ENCODE measurements around the gene EPB42. TPM values are rescaled to one million over a fixed set of nuclear protein-coding genes. Genes with fewer than 3 reads are reported as not detected.
"Not testable (repeated sequence)": the region's sequence is repeated elsewhere in the genome, so short reads cannot be mapped to it uniquely, and the experiment has no call there.

EPB42 gene
- total RNA-seq, 4 donors from 2014 or later = not detected

DNA sequence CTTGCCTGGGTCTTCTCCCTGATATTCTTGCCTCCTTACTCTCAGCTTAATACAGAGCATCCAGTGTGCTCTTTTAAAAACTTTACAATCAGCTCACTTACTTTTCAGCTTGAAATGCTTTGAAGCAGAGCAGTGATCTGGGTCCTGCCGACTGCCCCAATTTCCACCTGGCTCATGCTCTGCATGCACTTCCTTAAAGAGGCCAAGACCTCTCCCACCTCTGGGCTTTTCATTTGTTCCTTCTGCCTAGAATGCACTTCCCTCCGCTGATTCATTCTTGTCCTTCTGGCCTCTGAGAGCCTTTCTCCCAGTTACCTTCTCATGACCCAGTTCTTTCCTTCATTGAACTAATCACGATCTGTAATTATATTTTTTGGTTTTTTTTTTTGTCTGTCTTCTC, 37.5 kb downstream of the EPB42 start:
- DNase-seq = no peak
- no peaks in the 10 kb centered on the region for H3K27me3 ChIP-seq
- H3K36me3 ChIP-seq = no peaks in the 10 kb centered on the region
- TF ChIP-seq, protein P1, sequence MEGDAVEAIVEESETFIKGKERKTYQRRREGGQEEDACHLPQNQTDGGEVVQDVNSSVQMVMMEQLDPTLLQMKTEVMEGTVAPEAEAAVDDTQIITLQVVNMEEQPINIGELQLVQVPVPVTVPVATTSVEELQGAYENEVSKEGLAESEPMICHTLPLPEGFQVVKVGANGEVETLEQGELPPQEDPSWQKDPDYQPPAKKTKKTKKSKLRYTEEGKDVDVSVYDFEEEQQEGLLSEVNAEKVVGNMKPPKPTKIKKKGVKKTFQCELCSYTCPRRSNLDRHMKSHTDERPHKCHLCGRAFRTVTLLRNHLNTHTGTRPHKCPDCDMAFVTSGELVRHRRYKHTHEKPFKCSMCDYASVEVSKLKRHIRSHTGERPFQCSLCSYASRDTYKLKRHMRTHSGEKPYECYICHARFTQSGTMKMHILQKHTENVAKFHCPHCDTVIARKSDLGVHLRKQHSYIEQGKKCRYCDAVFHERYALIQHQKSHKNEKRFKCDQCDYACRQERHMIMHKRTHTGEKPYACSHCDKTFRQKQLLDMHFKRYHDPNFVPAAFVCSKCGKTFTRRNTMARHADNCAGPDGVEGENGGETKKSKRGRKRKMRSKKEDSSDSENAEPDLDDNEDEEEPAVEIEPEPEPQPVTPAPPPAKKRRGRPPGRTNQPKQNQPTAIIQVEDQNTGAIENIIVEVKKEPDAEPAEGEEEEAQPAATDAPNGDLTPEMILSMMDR (IDR thresholded peaks at IDR 0.05) = no peak
- no peak for TF ChIP-seq POLR2A (IDR thresholded peaks at IDR 0.05)
- H3K9me3 ChIP-seq = no peaks in the 10 kb centered on the region
- peaks cover 0 to 8% of the 10 kb centered on the region in 2 donors for H3K4me1 ChIP-seq
- H3K27ac ChIP-seq = no peak overlapping the region
- no peak overlapping the region for H3K4me3 ChIP-seq (replicated peaks in 1 of 3)
- intact Hi-C loops (cut with DNase I) = loop anchor here (10.0 kb wide), 1 partner anchor 48 kb away; the partner anchor contains the start of gene TMEM62
- 76% methylated on average over 3 of the region's 3 CpGs for WGBS, 2 donors

DNA sequence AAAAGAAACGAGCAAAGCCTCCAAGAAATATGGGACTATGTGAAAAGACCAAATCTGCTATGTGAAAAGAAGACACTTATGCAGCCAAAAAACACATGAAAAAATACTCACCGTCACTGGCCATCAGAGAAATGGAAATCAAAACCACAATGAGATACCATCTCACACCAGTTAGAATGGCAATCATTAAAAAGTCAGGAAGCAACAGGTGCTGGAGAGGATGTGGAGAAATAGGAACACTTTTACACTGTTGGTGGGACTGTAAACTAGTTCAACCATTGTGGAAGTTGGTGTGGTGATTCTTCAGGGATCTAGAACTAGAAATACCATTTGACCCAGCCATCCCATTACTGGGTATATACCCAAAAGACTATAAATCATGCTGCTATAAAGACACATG, 43.7 kb downstream of the EPB42 start:
- H3K27ac ChIP-seq; H3K4me3 ChIP-seq (replicated peaks in 1 of 3); DNase-seq; H3K4me1 ChIP-seq; H3K36me3 ChIP-seq; intact Hi-C loops (cut with DNase I); H3K9me3 ChIP-seq; H3K27me3 ChIP-seq: not testable (repeated sequence)
- 93 to 96% methylated on average over 2 of the region's 2 CpGs for WGBS, 2 donors

DNA sequence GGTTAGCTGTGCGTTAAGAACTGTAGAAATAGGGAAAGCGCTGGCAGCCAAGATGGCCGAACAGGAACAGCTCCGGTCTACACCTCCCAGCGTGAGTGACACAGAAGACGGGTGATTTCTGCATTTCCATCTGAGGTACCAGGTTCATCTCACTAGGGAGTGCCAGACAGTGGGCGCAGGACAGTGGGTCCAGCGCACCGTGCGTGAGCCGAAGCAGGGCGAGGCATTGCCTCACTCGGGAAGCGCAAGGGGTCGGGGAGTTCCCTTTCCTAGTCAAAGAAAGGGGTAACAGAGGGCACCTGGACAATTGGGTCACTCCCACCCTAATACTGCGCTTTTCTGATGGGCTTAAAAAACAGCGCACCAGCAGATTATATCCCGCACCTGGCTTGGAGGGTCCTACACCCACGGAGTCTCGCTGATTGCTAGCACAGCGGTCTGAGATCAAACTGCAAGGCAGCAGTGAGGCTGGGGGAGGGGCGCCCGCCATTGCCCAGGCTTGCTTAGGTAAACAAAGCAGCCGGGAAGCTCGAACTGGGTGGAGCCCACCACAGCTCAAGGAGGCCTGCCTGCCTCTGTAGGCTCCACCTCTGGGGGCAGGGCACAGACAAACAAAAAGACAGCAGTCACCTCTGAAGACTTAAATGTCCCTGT, 45.0 kb downstream of the EPB42 start:
- H3K4me3 ChIP-seq (replicated peaks in 1 of 3); H3K27me3 ChIP-seq; intact Hi-C loops (cut with DNase I); H3K27ac ChIP-seq; DNase-seq; H3K36me3 ChIP-seq; H3K4me1 ChIP-seq; H3K9me3 ChIP-seq: not testable (repeated sequence)
- WGBS, 2 donors = 95 to 98% methylated on average over 22 to 25 of the region's 25 CpGs

DNA sequence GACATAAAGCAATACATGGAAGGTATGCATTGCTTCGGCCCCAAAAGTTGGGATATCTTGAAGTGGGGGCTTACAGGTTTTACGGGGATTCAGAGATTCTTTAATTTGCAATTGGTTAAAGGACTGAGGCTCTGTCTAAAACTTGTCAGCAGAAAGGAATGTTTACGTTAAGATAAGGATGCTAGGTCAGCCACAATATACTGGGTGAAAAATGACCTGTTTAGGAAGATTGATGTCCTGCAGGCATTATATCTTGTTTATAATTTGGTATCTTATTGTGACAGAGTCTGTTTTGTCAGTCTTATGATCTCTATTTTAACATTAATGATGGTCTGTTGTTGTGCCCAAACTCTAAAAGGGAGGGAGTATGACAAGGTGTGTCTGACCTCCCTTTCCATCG, 50.9 kb downstream of the EPB42 start:
- no peak for DNase-seq
- TF ChIP-seq POLR2A (IDR thresholded peaks at IDR 0.05) = no peak
- intact Hi-C loops (cut with DNase I) = no loop called here
- 89 to 90% methylated on average over 4 of the region's 4 CpGs for WGBS, 2 donors
- Histone ChIP-seq H3K36me3 (peaks cover 6 to 8% of the 10 kb centered on the region in 2 donors), H3K4me1 (peaks cover 15 to 17% of the 10 kb centered on the region in 2 donors), H3K27ac (peak overlapping the region; percentile 77 to 89 (median 83)), H3K4me3 (replicated peaks in 1 of 3) (no peak overlapping the region), H3K27me3 (no peaks in the 10 kb centered on the region), H3K9me3 (no peaks in the 10 kb centered on the region)

DNA sequence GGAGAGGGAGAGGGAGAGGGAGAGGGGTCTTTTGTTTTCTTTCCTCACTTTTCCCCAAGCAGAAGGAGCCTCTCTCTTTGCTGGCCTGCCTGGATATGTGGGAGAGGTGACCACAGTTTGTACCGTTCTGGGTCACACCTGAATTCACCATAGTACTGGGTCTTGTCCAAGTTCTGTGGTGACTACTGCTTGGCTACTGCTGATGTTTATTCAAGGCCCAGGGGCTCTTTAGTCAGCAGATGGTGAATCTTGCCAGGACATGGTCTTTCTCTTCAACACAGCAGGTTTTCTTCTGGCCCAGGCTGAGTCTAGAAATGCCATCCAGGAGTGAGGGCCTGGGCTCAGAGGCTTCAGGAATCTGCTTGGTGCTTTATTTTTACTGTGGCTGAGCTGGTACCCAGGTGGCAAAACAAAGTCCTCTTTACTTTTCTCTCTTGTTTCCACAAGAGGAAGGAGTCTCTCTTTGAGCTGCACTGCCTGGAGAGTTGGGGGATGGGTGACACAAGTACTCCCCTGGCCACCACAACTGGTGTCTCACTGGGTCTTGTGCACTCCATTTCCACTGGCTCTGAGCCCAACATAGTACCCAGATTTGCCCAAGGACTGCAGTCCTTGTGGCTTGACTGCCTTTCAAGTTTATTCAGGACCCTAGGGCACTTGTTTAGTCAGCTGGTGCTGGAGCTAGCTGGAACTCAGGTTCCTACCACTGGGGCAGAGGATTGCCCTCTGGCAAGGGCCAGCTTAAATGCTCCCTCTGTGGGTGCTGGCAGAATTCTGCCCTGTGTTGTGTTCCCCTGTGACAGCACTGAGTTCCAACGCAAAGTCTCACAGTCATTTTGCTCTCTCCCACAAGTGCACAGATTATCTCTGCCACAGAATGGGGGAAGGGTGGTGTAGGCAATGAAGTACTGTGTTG, 52.4 kb downstream of the EPB42 start:
- Histone ChIP-seq H3K36me3 (peaks cover 6 to 8% of the 10 kb centered on the region in 2 donors), H3K4me1 (peaks cover 15 to 22% of the 10 kb centered on the region in 2 donors), H3K27ac (peak overlapping the region; percentile 77 to 89 (median 83)), H3K9me3 (no peaks in the 10 kb centered on the region), H3K27me3 (no peaks in the 10 kb centered on the region), H3K4me3 (replicated peaks in 1 of 3) (no peak overlapping the region)
- intact Hi-C loops (cut with DNase I) = no loop called here
- 21 to 41% methylated on average over 2 of the region's 2 CpGs for WGBS, 2 donors
- TF ChIP-seq POLR2A (IDR thresholded peaks at IDR 0.05) = peak in 1 of 2 donors; percentile 41
- TF ChIP-seq, protein P1 (IDR thresholded peaks at IDR 0.05) = peak in 4 of 6 experiments; percentile 18 to 43 (median 32)
- DNase-seq = peak; percentile 87 to 90

DNA sequence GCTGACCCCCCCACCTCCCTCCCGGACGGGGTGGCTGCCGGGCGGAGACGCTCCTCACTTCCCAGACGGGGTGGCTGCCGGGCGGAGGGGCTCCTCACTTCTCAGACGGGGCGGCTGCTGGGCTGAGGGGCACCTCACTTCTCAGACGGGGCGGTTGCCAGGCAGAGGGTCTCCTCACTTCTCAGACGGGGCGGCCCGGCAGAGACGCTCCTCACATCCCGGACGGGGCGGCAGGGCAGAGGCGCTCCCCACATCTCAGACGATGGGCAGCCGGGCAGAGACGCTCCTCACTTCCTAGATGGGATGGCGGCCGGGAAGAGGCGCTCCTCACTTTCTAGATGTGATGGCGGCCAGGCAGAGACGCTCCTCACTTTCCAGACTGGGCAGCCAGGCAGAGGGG, 53.6 kb downstream of the EPB42 start:
- Histone ChIP-seq H3K4me1 (peaks cover 15 to 22% of the 10 kb centered on the region in 2 donors), H3K27ac (peak overlapping the region; percentile 73 to 83 (median 77))
- H3K4me3 ChIP-seq (replicated peaks in 1 of 3); DNase-seq; intact Hi-C loops (cut with DNase I); H3K36me3 ChIP-seq; H3K9me3 ChIP-seq; H3K27me3 ChIP-seq: not testable (repeated sequence)
- WGBS, 2 donors = 94 to 99% methylated on average over 13 to 17 of the region's 28 CpGs

Data from thyroid gland (tissue), 4 donors.